ENCODE measurements around the gene POLR3A. TPM values are rescaled to one million over a fixed set of nuclear protein-coding genes. Genes with fewer than 3 reads are reported as not detected.

The POLR3A gene
- total RNA-seq, 2 experiments from 2014 or later, result 16.3 to 21.5 TPM

GRCh38 chr10:77944519-77944918, 84.8 kb downstream of the POLR3A start:
- TF ChIP-seq EZH2phosphoT487 (IDR thresholded peaks at IDR 0.05; ENCODE audit: borderline replicate concordance, low read depth, low read length), result no peak
- TF ChIP-seq, protein P1, sequence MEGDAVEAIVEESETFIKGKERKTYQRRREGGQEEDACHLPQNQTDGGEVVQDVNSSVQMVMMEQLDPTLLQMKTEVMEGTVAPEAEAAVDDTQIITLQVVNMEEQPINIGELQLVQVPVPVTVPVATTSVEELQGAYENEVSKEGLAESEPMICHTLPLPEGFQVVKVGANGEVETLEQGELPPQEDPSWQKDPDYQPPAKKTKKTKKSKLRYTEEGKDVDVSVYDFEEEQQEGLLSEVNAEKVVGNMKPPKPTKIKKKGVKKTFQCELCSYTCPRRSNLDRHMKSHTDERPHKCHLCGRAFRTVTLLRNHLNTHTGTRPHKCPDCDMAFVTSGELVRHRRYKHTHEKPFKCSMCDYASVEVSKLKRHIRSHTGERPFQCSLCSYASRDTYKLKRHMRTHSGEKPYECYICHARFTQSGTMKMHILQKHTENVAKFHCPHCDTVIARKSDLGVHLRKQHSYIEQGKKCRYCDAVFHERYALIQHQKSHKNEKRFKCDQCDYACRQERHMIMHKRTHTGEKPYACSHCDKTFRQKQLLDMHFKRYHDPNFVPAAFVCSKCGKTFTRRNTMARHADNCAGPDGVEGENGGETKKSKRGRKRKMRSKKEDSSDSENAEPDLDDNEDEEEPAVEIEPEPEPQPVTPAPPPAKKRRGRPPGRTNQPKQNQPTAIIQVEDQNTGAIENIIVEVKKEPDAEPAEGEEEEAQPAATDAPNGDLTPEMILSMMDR (conservative IDR thresholded peaks at IDR 0.05; ENCODE audit: low read length), result no peak
- Histone ChIP-seq H3K4me3 (ENCODE audit: low read depth, low read length, poor library complexity, severe bottlenecking) (no peak overlapping the region), H3K4me1 (ENCODE audit: insufficient read depth, low read length, poor library complexity, severe bottlenecking) (no peaks in the 10 kb centered on the region), H4K20me1 (ENCODE audit: insufficient read depth, low read length) (no peaks in the 10 kb centered on the region), H3K36me3 (ENCODE audit: insufficient read depth, low read length) (no peaks in the 10 kb centered on the region), H3K9me2 (ENCODE audit: insufficient read depth, low read length) (no peaks in the 10 kb centered on the region), H3K79me2 (ENCODE audit: insufficient read depth, low read depth, low read length) (no peaks in the 10 kb centered on the region), H3K9me3 (ENCODE audit: low read length) (no peaks in the 10 kb centered on the region), H3K4me2 (ENCODE audit: low read length) (no peak overlapping the region), H3K27ac (ENCODE audit: low read depth, low read length, poor library complexity, severe bottlenecking) (no peak overlapping the region), H2AFZ (ENCODE audit: low read length) (no peak overlapping the region)
- intact Hi-C loops (cut with micrococcal nuclease; ENCODE audit: unreplicated experiment), result no loop called here
- no TSS peak for BruUV-seq (replicated peaks)
- ChIA-PET CTCF (ENCODE audit: unreplicated experiment) (no interaction called here), POLR2A (no interaction called here)
- no peak for DNase-seq (ENCODE audit: low spot score)

DNA sequence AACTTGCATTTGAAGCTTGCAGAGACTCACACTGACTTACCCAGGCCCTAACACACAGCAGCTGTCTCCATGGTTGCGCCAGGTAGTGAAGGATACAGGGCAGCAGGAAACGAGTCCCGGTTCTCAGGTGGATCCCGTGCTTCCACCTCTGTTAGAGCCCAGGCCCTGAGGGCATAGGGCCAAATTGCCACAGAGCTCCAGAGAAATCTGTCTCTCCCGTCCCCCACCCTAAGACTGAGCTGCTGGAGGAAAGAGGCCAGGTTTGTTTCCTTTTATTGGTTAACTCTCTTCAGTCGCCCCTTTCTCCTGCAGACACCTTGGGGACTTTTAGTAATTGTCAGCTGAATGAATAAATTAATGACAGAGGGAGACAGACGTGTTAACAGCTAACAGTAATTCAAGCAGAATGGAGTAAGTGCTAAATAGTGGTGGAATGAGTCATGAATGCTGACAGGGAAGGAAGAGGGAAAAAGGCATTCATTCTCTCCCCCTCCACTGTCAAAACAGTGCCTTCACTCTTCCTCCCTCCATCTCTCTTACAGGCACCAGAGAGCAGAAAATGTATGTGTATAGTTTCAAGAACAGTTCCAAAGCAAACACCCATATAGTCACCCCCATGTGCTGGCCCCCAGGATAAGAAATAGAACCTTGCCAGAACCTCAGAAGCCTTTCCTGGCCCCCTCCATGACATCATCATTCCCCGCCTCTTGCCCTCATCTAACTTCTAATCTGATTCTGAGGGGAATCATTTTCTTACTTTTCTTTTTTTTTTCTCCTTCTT, 86.0 kb downstream of the POLR3A start:
- no peaks in the 10 kb centered on the region for H3K36me3 ChIP-seq (ENCODE audit: insufficient read depth, low read length)
- intact Hi-C loops (cut with micrococcal nuclease; ENCODE audit: unreplicated experiment), result no loop called here
- no peaks in the 10 kb centered on the region for H3K9me3 ChIP-seq (ENCODE audit: low read length)
- no peaks in the 10 kb centered on the region for H3K9me2 ChIP-seq (ENCODE audit: insufficient read depth, low read length)
- DNase-seq (ENCODE audit: low spot score), result no peak
- no TSS peak for BruUV-seq (replicated peaks)
- CTCF ChIA-PET (ENCODE audit: unreplicated experiment), result no interaction called here
- no peak overlapping the region for H3K27ac ChIP-seq (ENCODE audit: low read depth, low read length, poor library complexity, severe bottlenecking)
- H3K4me1 ChIP-seq (ENCODE audit: insufficient read depth, low read length, poor library complexity, severe bottlenecking), result no peaks in the 10 kb centered on the region
- POLR2A ChIA-PET, result no interaction called here
- H4K20me1 ChIP-seq (ENCODE audit: insufficient read depth, low read length), result no peaks in the 10 kb centered on the region
- TF ChIP-seq EZH2phosphoT487 (IDR thresholded peaks at IDR 0.05; ENCODE audit: borderline replicate concordance, low read depth, low read length), result no peak
- TF ChIP-seq, protein P1 (conservative IDR thresholded peaks at IDR 0.05; ENCODE audit: low read length), result no peak
- no peak overlapping the region for H3K4me3 ChIP-seq (ENCODE audit: low read depth, low read length, poor library complexity, severe bottlenecking)
- no peaks in the 10 kb centered on the region for H3K79me2 ChIP-seq (ENCODE audit: insufficient read depth, low read depth, low read length)
- H3K4me2 ChIP-seq (ENCODE audit: low read length), result no peak overlapping the region
- H2AFZ ChIP-seq (ENCODE audit: low read length), result no peak overlapping the region

DNA sequence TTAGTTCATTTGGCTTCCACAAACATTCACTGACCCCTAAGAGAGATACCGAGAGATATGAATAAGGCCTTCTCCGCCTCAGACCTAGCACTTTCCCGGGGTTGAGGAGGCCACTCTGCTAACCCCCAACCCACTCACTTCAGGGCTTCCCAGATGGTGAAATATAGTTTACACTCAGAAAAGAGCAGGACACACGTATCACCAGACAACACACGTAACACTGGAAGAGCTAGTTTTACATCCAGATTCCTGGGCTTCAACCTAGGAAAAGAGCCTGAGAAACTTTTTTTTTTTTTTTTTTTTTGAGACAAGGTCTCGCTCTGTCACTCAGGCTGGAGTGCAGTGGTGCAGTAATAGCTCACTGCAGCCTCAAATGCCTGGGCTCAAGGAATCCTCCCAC, 87.5 kb downstream of the POLR3A start:
- H3K9me3 ChIP-seq (ENCODE audit: low read length), result no peaks in the 10 kb centered on the region
- no peaks in the 10 kb centered on the region for H3K4me1 ChIP-seq (ENCODE audit: insufficient read depth, low read length, poor library complexity, severe bottlenecking)
- intact Hi-C loops (cut with micrococcal nuclease; ENCODE audit: unreplicated experiment), result no loop called here
- POLR2A ChIA-PET, result interaction anchor here (0.6 to 0.7 kb wide), 2 partner anchors 68 to 78 kb away, joined by 3 read pairs; no protein-coding TSS in a partner anchor
- H3K4me3 ChIP-seq (ENCODE audit: low read depth, low read length, poor library complexity, severe bottlenecking), result no peak overlapping the region
- H3K79me2 ChIP-seq (ENCODE audit: insufficient read depth, low read depth, low read length), result no peaks in the 10 kb centered on the region
- H3K36me3 ChIP-seq (ENCODE audit: insufficient read depth, low read length), result no peaks in the 10 kb centered on the region
- CTCF ChIA-PET (ENCODE audit: unreplicated experiment), result interaction anchor here (0.6 kb wide), 1 partner anchor 1238 kb away, joined by 4 read pairs; no protein-coding TSS in a partner anchor
- BruUV-seq (replicated peaks), result no TSS peak
- H3K4me2 ChIP-seq (ENCODE audit: low read length), result no peak overlapping the region
- TF ChIP-seq EZH2phosphoT487 (IDR thresholded peaks at IDR 0.05; ENCODE audit: borderline replicate concordance, low read depth, low read length), result no peak
- TF ChIP-seq, protein P1 (conservative IDR thresholded peaks at IDR 0.05; ENCODE audit: low read length), result no peak
- DNase-seq (ENCODE audit: low spot score), result no peak
- no peak overlapping the region for H2AFZ ChIP-seq (ENCODE audit: low read length)
- H4K20me1 ChIP-seq (ENCODE audit: insufficient read depth, low read length), result no peaks in the 10 kb centered on the region
- H3K9me2 ChIP-seq (ENCODE audit: insufficient read depth, low read length), result no peaks in the 10 kb centered on the region
- no peak overlapping the region for H3K27ac ChIP-seq (ENCODE audit: low read depth, low read length, poor library complexity, severe bottlenecking)

All from OCI-LY7 (cell line).